GM18907 (cell line): Measurements from ENCODE around the gene LLGL2.
"Not testable (repeated sequence)": the region's sequence is repeated elsewhere in the genome, so short reads cannot be mapped to it uniquely, and the experiment has no call there.

Source experiments
- ATAC-seq: cut with Tn5 transposase; IDR thresholded peaks from one replicate; pipeline ENCODE4 v1.9.1; 2021; ENCODE audit warnings: mild to moderate bottlenecking, moderate library complexity; ENCODE audit not compliant: unreplicated experiment

The LLGL2 gene

DNA sequence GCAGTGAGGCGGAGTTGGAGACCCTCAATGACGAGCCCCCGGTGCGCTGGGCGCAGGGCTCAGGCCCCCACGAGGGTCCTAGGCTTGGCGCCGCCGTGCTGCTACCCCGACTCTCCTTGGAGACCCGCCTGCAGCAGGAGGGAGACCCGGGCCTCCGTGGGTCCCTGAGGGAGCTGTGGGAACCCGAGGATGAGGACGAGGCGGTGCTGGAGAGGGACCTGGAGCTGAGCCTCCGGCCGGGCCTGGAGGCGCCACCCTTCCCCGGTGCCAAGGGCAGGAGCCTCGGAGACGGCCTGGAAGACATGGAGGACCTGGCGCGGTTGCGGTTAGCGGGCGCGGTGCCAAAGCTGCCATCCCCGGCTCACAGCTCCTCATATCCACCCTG, 64.4 kb downstream of the LLGL2 start:
- no peak for ATAC-seq

DNA sequence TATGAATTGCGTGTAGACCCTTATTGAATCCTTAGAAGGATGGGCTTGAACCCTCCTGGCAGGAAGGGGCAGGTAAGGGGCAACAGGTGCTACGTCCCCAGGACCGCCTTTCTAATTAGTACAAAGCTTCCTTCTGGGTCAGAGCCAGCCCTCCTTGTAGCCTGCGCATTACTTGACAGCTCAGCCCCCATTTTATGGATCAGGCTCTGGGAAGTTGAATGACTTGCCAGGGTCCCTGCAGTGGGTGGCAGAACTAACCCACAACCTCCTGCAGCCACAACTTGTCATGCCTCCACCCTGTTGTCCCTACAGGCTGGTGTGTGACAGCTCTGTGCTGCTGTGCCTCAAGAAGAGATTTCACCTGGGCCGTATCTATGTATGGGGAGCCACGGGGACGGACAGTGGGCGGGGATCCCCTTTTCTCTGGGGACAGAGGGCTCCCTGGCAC, 64.8 kb downstream of the LLGL2 start:
- ATAC-seq: no peak

DNA sequence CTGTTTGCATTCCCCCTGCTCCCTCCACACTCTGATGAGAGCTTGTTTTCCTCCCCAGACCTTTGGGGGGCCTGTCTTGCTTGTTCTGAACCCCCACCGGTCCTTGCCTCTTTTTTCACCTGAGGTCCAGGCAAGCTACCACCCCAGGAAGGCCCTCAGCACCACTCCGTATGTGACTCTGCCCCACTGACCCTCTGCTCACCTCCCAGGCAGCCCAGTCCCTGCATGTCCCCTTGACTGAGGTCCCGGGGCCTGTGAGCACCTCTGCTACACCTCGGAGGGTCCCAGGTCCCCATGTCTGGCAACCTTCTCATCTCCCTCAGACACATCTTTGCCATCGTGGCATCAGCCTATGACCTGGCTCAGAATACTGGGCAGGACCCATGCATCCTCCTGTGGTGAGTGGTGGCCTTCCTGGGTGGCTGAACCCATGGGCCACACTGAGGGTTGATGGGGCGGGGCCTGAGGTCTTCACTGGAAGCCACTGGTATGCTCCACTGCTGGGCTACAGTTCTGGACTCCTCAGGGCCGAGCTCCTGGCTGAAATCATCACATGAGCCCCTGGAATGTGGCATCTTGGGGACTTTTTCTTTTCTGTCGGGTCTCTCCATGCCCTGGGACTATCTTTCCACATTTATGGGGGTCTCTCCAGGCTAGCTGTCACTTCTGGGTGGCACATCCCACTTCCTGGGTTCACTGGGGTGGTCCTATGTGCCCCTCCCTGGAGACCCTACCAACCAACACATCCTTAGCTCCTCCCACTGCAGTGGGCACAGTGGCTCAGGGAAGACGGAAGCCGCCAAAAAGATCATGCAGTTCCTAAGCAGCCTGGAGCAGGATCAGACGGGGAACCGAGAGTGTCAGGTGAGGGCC, 65.6 kb downstream of the LLGL2 start:
- no peak for ATAC-seq

DNA sequence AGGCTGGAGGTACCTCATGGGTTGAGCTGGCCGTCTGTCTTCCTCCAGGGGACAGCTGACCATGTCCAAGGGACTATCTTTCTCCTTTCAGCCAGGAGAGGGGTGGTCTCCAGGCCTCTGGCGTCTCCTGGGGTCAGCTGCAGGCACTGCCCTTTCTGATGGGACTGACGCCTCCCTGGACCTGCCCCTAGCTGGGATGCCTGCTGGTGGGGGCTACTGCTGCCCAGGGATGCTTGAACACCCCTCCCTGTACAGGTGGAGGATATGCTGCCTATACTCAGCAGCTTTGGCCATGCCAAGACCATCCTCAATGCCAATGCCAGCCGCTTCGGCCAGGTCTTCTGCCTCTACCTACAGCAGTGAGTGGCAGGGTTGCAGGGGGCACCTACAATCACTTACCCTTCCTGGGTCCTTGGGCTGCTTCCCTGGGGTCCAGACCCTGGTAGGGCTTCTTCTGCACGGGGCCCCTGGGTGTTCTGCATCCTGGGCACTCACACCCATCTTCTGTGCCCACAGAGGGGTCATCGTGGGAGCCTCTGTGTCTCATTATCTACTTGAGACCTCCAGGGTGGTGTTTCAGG, 66.3 kb downstream of the LLGL2 start:
- ATAC-seq: no peak

DNA sequence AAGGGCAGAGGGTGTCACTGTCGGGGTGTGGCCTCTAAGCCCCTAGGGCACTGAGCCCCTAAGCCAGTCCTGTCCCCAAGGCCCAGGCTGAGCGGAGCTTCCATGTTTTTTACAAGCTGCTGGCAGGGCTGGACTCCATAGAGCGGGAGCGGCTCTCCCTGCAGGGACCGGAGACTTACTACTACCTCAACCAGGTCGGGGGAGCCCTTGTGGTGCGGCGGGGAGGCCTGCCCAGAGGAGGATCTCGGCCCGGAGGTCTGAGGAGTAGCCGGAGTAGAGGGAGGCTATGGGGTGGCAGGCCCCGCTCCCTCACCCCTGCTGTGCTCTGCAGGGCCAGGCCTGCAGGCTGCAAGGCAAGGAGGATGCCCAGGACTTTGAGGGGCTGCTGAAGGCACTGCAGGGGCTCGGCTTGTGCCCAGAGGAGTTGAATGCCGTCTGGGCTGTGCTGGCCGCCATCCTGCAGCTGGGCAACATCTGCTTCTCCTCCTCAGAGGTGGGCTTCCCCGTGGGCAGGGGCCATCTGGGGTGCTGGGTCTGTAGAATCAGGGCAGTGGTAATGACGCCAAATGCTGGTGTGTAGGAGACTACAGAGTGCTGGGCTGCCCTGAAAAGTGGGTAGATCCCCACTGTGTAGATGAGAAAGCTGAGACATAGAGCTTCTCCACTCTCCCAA, 67.0 kb downstream of the LLGL2 start:
- ATAC-seq: no peak

DNA sequence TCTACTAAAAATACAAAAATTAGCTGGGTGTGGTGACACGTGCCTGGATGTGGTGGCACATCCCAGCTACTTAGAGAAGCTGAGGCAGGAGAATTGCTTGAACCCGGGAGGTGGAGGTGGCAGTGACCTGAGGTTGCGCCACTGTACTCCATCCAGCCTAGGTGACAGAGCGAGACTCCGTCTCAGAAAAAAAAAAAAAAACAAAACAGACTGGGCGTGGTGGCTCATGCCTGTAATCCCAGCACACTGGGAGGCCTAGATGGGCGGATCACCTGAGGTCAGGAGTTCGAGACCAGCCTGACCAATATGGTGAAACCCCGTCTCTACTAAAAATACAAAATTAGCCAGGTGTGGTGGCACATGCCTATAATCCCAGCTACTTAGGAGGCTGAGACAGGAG, 67.9 kb downstream of the LLGL2 start:
- ATAC-seq: not testable (repeated sequence)

DNA sequence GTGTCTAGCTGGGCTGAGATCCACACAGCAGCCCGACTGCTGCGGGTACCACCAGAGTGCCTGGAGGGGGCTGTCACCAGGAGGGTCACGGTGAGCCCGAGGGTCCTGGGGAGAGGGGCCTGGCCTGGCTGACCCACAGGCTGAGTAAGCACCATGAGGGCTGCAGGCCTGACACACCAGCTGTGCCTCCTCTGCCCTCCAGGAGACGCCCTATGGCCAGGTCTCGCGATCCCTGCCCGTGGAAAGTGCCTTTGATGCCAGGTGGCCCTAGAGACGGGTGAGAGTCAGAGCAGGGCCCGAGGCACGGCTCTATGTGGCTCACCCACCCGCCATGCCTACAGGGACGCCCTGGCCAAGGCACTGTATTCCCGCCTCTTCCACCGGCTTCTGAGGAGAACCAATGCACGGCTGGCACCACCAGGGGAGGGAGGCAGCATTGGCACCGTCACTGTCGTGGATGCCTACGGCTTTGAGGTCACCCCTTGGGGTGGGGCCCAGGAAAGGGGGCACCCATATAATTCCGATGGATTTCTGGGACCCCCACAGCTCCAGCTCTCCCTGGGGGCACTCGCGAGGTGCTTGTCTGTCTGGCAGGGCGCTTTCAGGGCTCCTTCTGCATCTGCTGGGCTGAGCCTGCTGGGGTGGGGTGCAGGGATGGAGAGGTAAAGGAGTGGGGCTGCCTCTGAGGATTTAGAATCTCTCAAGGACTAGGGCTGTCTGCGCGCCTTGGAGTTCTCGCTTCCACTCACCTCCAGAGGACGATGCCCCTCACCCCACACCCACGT, 69.2 kb downstream of the LLGL2 start:
- no peak for ATAC-seq

DNA sequence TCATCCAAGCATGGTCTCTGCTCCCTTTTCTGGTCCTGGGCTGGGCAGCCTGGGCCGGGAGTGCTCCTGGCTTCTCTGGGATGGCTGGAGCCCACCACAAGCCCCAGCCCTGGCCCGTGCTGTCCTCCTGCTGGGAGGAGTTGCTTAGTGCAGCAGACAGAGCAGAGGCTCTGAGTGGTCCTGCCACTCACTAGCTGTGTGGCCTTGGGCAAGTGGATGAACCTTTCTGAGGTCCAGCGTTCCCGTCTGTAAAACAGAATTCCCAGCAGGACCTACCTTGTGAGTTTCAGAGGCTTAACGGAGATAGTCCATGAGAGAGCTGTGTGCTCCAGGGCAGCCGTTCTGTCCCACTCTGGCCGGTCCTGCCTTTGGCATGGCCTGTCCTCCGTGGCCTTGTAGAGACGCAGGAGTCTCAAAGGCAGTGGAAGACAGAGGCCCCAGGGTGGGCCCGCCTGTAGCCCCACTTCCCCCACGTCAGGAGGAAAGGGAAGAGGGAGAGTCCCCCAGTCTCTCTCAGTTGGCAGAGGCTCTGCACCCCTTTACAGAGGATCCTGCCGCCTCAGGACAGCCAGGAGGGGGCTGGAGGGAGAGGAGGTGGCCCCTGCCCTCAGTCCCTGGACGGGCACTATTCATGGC, 69.9 kb downstream of the LLGL2 start:
- no peak for ATAC-seq

DNA sequence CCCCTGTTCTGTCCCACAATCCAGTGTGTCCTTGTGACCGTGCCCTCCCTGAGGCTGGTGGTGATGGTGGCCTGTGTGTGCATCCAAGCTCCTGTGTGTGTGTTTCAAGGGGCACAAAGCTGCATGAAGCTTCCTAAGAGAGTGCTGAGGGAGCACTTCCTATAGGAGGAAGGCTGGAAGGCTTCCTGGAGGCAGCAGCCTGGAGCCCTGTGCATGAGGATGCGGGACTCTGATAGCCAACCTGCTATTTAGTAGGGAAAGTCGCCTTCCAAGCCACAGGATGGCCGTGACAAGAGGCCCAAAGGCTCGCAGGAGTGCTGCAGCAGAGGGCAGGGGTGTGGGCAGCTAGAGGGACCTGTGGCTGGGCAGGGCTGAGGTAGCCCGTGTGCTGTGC, 70.4 kb downstream of the LLGL2 start:
- ATAC-seq: no peak

DNA sequence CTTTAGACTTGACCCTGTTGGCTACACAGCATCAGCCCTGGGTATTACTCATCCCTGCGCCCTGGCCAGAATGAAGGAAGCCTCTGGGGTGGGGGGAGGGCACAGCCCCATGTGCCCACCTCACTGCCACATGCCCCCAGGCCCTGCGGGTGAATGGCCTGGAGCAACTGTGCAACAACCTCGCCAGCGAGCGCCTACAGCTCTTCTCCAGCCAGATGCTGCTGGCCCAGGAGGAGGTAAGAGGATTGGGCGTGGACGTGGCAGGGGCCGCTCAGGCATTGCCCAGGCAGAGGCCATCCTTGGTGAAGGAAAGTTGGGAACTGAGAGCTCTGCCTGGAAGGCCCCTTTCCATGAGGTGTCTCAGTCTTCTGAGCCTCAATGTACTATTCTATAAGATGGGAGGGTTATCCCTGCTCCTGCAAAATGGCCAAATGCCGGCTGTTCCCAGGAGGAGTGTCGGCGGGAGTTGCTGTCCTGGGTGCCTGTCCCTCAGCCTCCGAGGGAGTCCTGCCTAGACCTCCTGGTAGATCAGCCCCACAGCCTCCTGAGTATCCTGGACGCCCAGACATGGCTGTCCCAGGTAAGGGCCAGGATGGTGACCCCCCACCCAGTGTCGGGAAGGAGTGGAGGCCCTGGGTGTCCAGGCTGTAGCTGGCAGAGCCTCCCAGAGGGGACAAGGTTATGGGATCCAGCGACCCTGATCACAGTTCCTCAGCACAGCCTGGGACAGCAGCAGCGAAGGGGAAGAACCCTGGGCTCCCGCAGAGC, 71.0 kb downstream of the LLGL2 start:
- ATAC-seq: no peak

DNA sequence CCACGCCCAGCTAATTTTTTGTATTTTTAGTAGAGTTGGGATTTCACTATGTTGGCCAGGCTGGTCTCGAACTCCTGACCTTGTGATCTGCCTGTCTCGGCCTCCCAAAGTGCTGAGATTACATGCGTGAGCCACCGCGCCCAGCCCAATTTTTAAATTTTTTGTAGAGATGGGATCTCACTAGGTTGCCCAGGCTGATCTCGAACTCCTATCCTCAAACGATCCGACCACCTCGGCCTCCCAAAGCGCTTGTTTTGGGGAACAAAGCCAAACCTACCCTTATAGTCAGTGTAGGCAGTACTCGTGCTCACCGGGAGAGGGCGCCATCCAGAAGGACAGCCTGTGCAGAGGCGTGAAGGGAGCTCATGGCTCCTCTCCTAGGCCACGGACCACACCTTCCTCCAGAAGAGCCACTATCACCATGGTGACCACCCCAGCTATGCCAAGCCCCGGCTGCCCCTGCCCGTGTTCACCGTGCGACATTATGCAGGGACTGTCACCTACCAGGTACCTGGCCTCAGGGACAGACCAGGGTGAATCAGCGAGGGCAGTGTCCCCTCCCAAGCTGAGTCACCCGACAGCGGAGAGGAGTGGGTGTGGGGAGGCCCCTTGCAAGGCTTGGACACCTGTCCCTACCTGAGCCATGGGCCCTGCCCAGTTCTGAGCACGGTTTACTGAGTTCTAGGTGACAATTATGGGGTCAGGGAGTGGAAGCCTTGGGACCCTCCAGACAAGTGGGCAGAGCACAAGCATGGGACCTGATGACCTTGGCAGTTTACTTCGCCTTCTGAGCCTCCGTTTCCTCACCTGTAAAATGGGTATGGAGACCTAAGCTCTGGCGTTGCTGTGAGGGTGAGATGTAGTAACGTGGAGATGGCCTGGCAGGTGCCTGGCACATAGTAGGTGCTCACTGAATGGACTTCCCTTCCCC, 75.8 kb downstream of the LLGL2 start:
- ATAC-seq: no peak

DNA sequence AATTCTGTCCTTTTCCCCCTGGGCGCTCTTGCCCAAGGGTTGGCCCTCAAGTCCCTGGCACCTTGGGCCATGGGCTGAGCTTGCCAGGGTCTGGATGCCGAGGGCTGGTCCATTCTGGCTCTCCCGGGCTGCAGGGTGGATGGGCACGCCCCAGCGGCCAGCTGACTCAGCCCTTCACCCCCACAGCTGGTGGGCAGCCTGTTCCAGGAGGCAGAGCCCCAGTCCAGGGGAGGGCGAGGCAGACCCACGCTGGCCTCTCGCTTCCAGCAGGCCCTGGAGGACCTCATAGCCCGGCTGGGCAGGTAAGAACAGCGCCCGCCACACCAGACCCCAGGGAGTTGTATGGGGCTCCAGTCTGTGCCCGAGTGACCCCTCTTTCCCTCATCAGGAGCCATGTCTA, 77.1 kb downstream of the LLGL2 start:
- ATAC-seq: no peak

DNA sequence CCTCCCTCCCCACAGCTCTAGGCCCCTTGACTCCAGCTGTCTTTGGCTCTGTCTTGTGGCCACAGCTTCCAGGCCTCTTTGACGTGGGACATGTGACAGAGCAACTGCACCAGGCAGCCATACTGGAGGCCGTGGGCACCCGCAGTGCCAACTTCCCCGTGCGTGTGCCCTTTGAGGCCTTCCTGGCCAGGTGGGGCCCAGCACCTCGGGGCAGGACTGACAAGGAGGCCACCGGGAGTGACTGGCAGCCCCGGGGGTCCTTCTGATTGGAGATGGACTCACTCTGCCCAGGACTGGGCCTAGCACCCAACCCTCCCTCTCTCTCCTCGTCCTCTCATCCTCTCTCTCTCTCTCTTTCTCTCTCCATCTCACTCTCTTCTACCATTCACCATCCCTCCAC, 77.6 kb downstream of the LLGL2 start:
- ATAC-seq: no peak

DNA sequence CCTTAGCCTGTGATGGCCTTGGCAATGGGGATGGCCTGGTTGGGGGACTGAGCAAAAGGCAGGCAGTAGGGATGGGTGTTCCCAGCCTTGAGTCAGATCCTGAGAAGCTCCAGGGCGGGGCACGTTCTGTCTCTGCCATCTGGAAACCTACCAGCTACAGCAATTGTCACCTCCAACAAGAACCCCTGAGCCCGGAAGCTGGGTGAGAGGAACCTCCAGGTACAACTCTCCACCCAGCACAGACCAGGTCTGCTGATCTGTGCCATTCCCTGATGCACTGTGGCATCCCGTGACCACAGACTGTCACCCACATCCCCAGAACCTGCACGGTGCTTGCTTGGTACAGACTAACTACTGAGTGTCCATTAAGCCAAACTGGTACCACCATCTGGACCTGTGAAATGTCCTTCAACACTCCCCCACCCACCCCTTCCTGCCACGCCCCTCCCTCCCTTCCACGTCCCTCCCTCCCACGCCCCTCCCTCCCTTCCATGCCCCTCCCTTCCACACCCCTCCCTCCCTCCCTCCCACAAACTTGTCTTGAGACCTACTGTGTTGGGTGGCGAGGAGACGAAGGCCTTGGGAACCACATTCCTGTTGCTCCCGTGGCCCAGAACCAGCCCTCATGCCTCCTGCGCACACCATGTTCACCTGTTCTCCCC, 78.7 kb downstream of the LLGL2 start:
- no peak for ATAC-seq

DNA sequence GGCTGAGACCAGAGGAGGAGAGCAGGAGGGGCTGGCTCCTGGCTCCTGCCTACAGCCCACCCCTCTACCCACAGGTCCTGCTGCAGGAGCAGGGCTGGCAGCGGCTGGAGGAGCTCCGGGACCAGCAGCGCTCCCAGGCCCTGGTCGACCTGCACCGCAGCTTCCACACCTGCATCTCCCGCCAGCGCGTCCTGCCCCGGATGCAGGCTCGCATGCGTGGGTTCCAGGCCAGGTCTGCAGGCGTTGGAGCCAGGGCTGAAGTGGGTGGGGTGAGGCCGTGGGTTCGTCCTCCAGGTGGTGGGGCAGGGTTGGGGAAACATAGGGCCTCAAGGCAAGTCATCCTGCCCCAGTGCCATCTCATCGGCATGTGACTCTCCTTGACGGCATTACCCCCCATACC, 80.3 kb downstream of the LLGL2 start:
- ATAC-seq: no peak

DNA sequence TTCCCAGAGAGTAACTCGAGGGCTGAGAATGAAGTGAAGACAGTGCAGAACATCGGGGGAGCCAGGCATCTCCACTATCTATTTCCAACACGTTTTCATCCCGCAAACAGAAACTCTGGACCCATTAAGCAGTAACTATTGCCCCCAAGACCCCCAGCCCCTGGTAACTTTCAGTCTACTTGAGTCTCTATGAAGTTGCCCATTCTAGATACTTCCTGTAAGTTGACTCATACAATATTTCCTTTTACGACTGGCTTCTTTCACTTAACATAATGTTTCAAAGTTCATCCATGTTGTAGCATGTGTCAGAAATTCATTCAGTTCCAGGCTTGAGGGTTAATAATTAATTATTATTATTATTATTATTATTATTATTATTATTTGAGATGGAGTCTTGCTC, 81.6 kb downstream of the LLGL2 start:
- ATAC-seq: no peak

DNA sequence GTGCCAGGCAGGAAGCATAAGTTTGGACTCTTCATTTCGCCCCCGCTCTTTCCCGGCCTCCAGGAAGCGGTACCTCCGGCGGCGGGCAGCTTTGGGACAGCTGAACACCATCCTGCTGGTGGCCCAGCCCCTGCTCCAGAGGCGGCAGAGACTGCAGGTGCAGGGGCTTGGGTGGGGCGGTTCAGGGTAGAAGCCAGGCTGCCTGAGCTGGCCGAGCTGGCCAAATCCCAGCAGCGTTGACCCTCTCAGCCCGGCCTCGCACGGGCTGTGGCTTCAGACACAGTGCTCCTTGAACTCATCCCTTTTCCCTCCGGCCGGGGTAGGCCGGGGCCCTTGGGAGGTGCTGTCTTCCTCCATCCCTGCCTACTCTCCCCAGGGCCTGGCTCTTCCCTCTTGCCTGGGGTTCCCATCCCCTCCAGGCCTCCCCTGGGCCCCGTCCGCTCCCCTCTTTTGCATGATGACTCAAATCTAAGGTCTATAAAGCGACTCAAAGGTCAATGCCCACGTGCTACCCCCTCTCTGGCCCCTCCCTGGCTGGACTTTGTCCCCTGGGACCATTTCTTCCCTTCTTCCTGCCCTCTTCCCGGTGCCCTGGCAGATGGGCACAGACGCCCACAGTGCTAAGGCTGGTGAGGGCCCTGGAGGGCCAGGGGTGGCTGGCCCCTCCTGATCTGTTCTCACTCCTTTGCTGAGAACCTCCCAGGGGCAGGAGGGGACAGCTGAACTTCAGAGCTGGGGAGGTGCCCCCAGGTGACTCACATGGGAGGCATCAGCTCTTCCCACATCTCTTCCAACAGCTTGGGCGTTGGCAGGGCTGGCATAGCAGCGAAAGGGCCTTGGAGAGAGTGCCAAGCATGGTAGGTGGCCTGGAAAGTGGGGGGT, 84.8 kb downstream of the LLGL2 start:
- ATAC-seq: no peak
